Endodermal cell (in vitro differentiated cells): ENCODE measurements around the gene PTPRN2. TPM values are rescaled to one million over a fixed set of nuclear protein-coding genes. Genes with fewer than 3 reads are reported as not detected.

Experiments
- DNase-seq: peaks from one replicate; pipeline ENCODE4 v3.0.0-alpha.2; 2017
- H3K27ac ChIP-seq: 2 replicates; pipeline ENCODE4 v1.5.1; 2013; ENCODE audit warnings: mild to moderate bottlenecking, low read depth, low read length, moderate library complexity
- H3K27me3 ChIP-seq: 2 replicates; pipeline ENCODE4 v1.6.1; 2013; ENCODE audit warnings: mild to moderate bottlenecking, low read length, moderate library complexity; ENCODE audit not compliant: insufficient read depth, control insufficient read depth, poor library complexity, severe bottlenecking
- H3K36me3 ChIP-seq: 2 replicates; pipeline ENCODE4 v1.7.0; 2013; ENCODE audit warnings: mild to moderate bottlenecking, low read length, moderate library complexity; ENCODE audit not compliant: control insufficient read depth, insufficient read depth
- H3K4me1 ChIP-seq: one replicate; pipeline ENCODE4 v1.7.0; 2013; ENCODE audit warnings: low read length; ENCODE audit not compliant: control insufficient read depth, insufficient read depth
- H3K4me3 ChIP-seq: 2 replicates; pipeline ENCODE4 v1.5.1; 2013; ENCODE audit warnings: mild to moderate bottlenecking, low read length, moderate library complexity
- H3K9ac ChIP-seq: 2 replicates; pipeline ENCODE4 v1.6.1; 2013; ENCODE audit warnings: mild to moderate bottlenecking, low read length, moderate library complexity; ENCODE audit not compliant: poor library complexity, severe bottlenecking; ENCODE audit errors: extremely low read depth
- H3K9me3 ChIP-seq: 2 replicates; pipeline ENCODE4 v1.6.1; 2013; ENCODE audit warnings: mild to moderate bottlenecking, low read length, moderate library complexity; ENCODE audit not compliant: control insufficient read depth
- H3K27ac Mint-ChIP-seq: 2 replicates; pipeline ENCODE4 v1.8.0; 2020; ENCODE audit warnings: mixed read lengths
- H3K27me3 Mint-ChIP-seq: 2 replicates; pipeline ENCODE4 v1.8.0; 2021; ENCODE audit warnings: mild to moderate bottlenecking, mixed read lengths; ENCODE audit not compliant: insufficient read depth
- H3K36me3 Mint-ChIP-seq: 2 replicates; pipeline ENCODE4 v1.8.0; 2020; ENCODE audit warnings: low read depth, mixed read lengths
- H3K4me1 Mint-ChIP-seq: 2 replicates; pipeline ENCODE4 v1.8.0; 2020; ENCODE audit warnings: mixed read lengths
- H3K4me3 Mint-ChIP-seq: 2 replicates; pipeline ENCODE4 v1.8.0; 2020; ENCODE audit warnings: mild to moderate bottlenecking, moderate library complexity, mixed read lengths
- H3K9me3 Mint-ChIP-seq: 2 replicates; pipeline ENCODE4 v1.8.0; 2020; ENCODE audit warnings: mild to moderate bottlenecking, mixed read lengths
- CTCF ChIP-seq: fragments of 200-600 bp; sonication (generic); conservative IDR thresholded peaks from 2 replicates; pipeline ENCODE4 v1.5.0; 2021; ENCODE audit warnings: antibody characterized with exemption, mild to moderate bottlenecking
- WGBS, 2 experiments: methylation state at CpG; one replicate each; pipeline versions ENCODE4 v1.1.5 to v1.1.7; 2013; ENCODE audit warnings: missing lambda C conversion rate in 2 of 2, mixed read lengths in 1 of 2; ENCODE audit not compliant: insufficient coverage in 1 of 2, insufficient read length in 1 of 2; 5-methylcytosine and 5-hydroxymethylcytosine counted together
- total RNA-seq, 2 donors: library from RNA; stranded (reverse); fragmentation: NEBNext Ultra II Directional in 1 of 2; extraction: Animal tissue kit (Norgen Biotek cat#: 25700) in 1 of 2; gene quantifications; 2 replicates in 1 of 2; 3 replicates in 1 of 2; pipeline ENCODE4 v1.2.1, GENCODE V29; 2021

The PTPRN2 gene
- total RNA-seq, 2 donors from 2014 or later, result 0.69 to 1.2 TPM

GRCh38 chr7:157861551-157861950, 726.1 kb downstream of the PTPRN2 start:
- no peaks in the 10 kb centered on the region for H3K27me3 ChIP-seq
- no peaks in the 10 kb centered on the region for H3K4me1 ChIP-seq
- H3K27me3 Mint-ChIP-seq, result no peaks in the 10 kb centered on the region
- 88 to 97% methylated on average over 6 to 14 of the region's 17 CpGs for WGBS, 2 experiments
- H3K4me1 Mint-ChIP-seq, result no peaks in the 10 kb centered on the region
- H3K27ac Mint-ChIP-seq, result no peak overlapping the region
- peaks cover 44% of the 10 kb centered on the region for H3K9me3 ChIP-seq
- no peak for DNase-seq
- TF ChIP-seq CTCF, result no peak
- H3K4me3 Mint-ChIP-seq, result no peak overlapping the region
- H3K9ac ChIP-seq, result no peak overlapping the region
- no peaks in the 10 kb centered on the region for H3K36me3 Mint-ChIP-seq
- H3K9me3 Mint-ChIP-seq, result peaks cover 4% of the 10 kb centered on the region
- no peak overlapping the region for H3K4me3 ChIP-seq
- no peak overlapping the region for H3K27ac ChIP-seq
- H3K36me3 ChIP-seq, result no peaks in the 10 kb centered on the region

- no peak for DNase-seq
- Mint-ChIP-seq H3K4me3 (no peak overlapping the region), H3K27me3 (no peaks in the 10 kb centered on the region), H3K27ac (no peak overlapping the region), H3K36me3 (no peaks in the 10 kb centered on the region), H3K9me3 (peaks cover under 1% of the 10 kb centered on the region), H3K4me1 (no peaks in the 10 kb centered on the region)
- no peak overlapping the region for H3K27ac ChIP-seq
- TF ChIP-seq CTCF, result no peak
- H3K9ac ChIP-seq, result no peak overlapping the region
- H3K9me3 ChIP-seq, result peaks cover 47% of the 10 kb centered on the region
- 88 to 91% methylated on average over 11 to 21 of the region's 21 CpGs for WGBS, 2 experiments
- no peaks in the 10 kb centered on the region for H3K36me3 ChIP-seq
- no peaks in the 10 kb centered on the region for H3K4me1 ChIP-seq
- H3K27me3 ChIP-seq, result no peaks in the 10 kb centered on the region
- no peak overlapping the region for H3K4me3 ChIP-seq
Observed at GRCh38 chr7:157861031-157861491, 726.6 kb downstream of the PTPRN2 start.

GRCh38 chr7:157860406-157860805, 727.2 kb downstream of the PTPRN2 start:
- no peaks in the 10 kb centered on the region for H3K9me3 Mint-ChIP-seq
- H3K36me3 Mint-ChIP-seq, result no peaks in the 10 kb centered on the region
- H3K27ac Mint-ChIP-seq, result no peak overlapping the region
- Histone ChIP-seq H3K36me3 (no peaks in the 10 kb centered on the region), H3K9me3 (peaks cover 45% of the 10 kb centered on the region), H3K9ac (no peak overlapping the region), H3K27ac (no peak overlapping the region), H3K4me3 (no peak overlapping the region), H3K27me3 (no peaks in the 10 kb centered on the region), H3K4me1 (no peaks in the 10 kb centered on the region)
- no peak overlapping the region for H3K4me3 Mint-ChIP-seq
- WGBS, 2 experiments, result 74 to 76% methylated on average over 5 to 9 of the region's 11 CpGs
- no peaks in the 10 kb centered on the region for H3K4me1 Mint-ChIP-seq
- no peak for DNase-seq
- no peaks in the 10 kb centered on the region for H3K27me3 Mint-ChIP-seq
- no peak for TF ChIP-seq CTCF
